ENCODE data around the gene NTF3.

- no peak for TF ChIP-seq TAF1 (IDR thresholded peaks at IDR 0.05; ENCODE audit: borderline replicate concordance, insufficient read depth, low read length)
- TF ChIP-seq REST (IDR thresholded peaks at IDR 0.05; ENCODE audit: insufficient read depth in 1 of 2, low read depth in 2 of 2, low read length in 2 of 2) = no peak
- no peak for TF ChIP-seq POLR2AphosphoS5 (IDR thresholded peaks at IDR 0.05; ENCODE audit: low read depth, low read length)
Observed at GRCh38 chr12:5524769-5525436, 93.0 kb downstream of the NTF3 start.

Data from PFSK-1 (cell line).